ENCODE data around the gene SFXN1. TPM values are rescaled to one million over a fixed set of nuclear protein-coding genes. Genes with fewer than 3 reads are reported as not detected.

Gene SFXN1
- total and polyA plus RNA-seq, 2 of the 4 experiments (the other 2 are of a cell fraction), result 131 to 410 TPM

- Histone ChIP-seq H3K36me3 (ENCODE audit: control insufficient read depth, insufficient read depth, low read length) (peaks cover 43% of the 10 kb centered on the region), H2BK15ac (ENCODE audit: low read depth, low read length) (no peak overlapping the region), H3K79me1 (ENCODE audit: low read depth in 1 of 2, low read length in 2 of 2) (peaks cover 3 to 9% of the 10 kb centered on the region in 2 experiments; a peak in 3 of 4 replicates), H2AFZ (replicated peaks; ENCODE audit: low read length, poor library complexity) (no peak overlapping the region), H2BK5ac (ENCODE audit: low read depth, low read length, poor library complexity, severe bottlenecking) (no peak overlapping the region), H4K20me1 (ENCODE audit: insufficient read depth, low read length) (no peaks in the 10 kb centered on the region; the same call in 1 of the 2 replicates), H3K56ac (ENCODE audit: extremely low read depth, insufficient read depth, low read length) (no peak overlapping the region), H3K9me1 (ENCODE audit: insufficient read depth, low read length) (peaks cover 3% of the 10 kb centered on the region; the same call in 1 of the 2 replicates), H3K18ac (ENCODE audit: low read depth, low read length) (no peak overlapping the region), H3K27ac (ENCODE audit: insufficient read depth, low read length) (no peak overlapping the region), H3K9me3 (ENCODE audit: control insufficient read depth, insufficient read depth, low read length) (no peaks in the 10 kb centered on the region), H4K91ac (ENCODE audit: insufficient read depth, low read depth, low read length) (no peak overlapping the region), H3K4me3 (ENCODE audit: insufficient read depth, low read depth, low read length) (no peak overlapping the region), H3K4me1 (ENCODE audit: control insufficient read depth, insufficient read depth, low read length) (peaks cover 2% of the 10 kb centered on the region), H2AK9ac (replicated peaks; ENCODE audit: low read depth, low read length, poor library complexity) (no peak overlapping the region), H3K14ac (replicated peaks; ENCODE audit: low read depth, low read length) (no peak overlapping the region), H2BK20ac (ENCODE audit: low read depth, low read length) (no peak overlapping the region), H3K23ac (ENCODE audit: low read depth, low read length) (no peak overlapping the region), H4K5ac (ENCODE audit: low read depth, low read length) (no peak overlapping the region), H3K4me2 (ENCODE audit: low read depth, low read length) (no peak overlapping the region), H3K9ac (ENCODE audit: low read depth, low read length) (no peak overlapping the region), H4K8ac (ENCODE audit: low read depth in 2 of 2, low read length in 2 of 2) (no peak overlapping the region), H3K27me3 (ENCODE audit: control insufficient read depth, insufficient read depth, low read length) (no peaks in the 10 kb centered on the region), H2BK120ac (ENCODE audit: low read depth, low read length) (no peak overlapping the region), H2AK5ac (ENCODE audit: low read depth, low read length) (no peak overlapping the region), H3K4ac (ENCODE audit: low read depth, low read length) (no peak overlapping the region)
- ATAC-seq (ENCODE audit: low read depth), result no peak
- intact Hi-C loops (cut with micrococcal nuclease) (no loop called here), in situ Hi-C loops (cut with MboI; ENCODE audit: low sequenced_read_pairs) (no loop called here), dilution Hi-C loops (cut with HindIII; ENCODE audit: low sequenced_read_pairs, unreplicated experiment) (no loop called here)
- WGBS, 2 experiments (ENCODE audit: extremely low coverage in 2 of 2, insufficient read length in 1 of 2), result no CpG with 5 or more reads among the region's 13 CpGs
- ChIA-PET POLR2A (ENCODE audit: unreplicated experiment) (no interaction called here), CTCF (interaction anchor here (1.4 kb wide), 1 partner anchor 16 kb away, joined by 4 read pairs; no protein-coding TSS in a partner anchor)
- DNase-seq, result no peak
- TF ChIP-seq CHD1 (IDR thresholded peaks at IDR 0.05; ENCODE audit: low read depth, low read length) (no peak), RAD21 (IDR thresholded peaks at IDR 0.05; ENCODE audit: low read length) (no peak), BHLHE40 (IDR thresholded peaks at IDR 0.05; ENCODE audit: low read depth, low read length) (no peak), FOS (IDR thresholded peaks at IDR 0.05; ENCODE audit: low read depth, low read length) (no peak), NFE2L2 (IDR thresholded peaks at IDR 0.05; ENCODE audit: low read depth, low read length) (no peak), SMC3 (IDR thresholded peaks at IDR 0.05; ENCODE audit: low read depth, low read length) (no peak)
- no TSS peak for BruUV-seq (replicated peaks)
These were observed 34.9 kb downstream of the SFXN1 start for GRCh38 chr5:175513297-175513696.
